Activated T-cell treated with anti-CD3 and anti-CD28 coated beads, Interleukin-2, amount 50 U/mL, for 4 hours (primary cell): ENCODE results near the gene CUL9. TPM values are rescaled to one million over a fixed set of nuclear protein-coding genes. Genes with fewer than 3 reads are reported as not detected.
"Not testable (repeated sequence)": the region's sequence is repeated elsewhere in the genome, so short reads cannot be mapped to it uniquely, and the experiment has no call there.

Experiments used
- ATAC-seq, 2 donors: fragments of 200-7000 bp; cut with Tn5 transposase; one replicate each; pipeline ENCODE4 v1.10.0; 2021
- DNase-seq: peaks from one replicate; pipeline ENCODE4 v3.0.0-alpha.2; 2020
- H3K27me3 Mint-ChIP-seq: one replicate; pipeline ENCODE4 v1.8.0; 2021; ENCODE audit warnings: low read depth, mixed read lengths
- H3K36me3 Mint-ChIP-seq: one replicate; pipeline ENCODE4 v1.8.0; 2022; ENCODE audit warnings: mixed read lengths; ENCODE audit not compliant: insufficient read depth
- H3K4me1 Mint-ChIP-seq: one replicate; pipeline ENCODE4 v1.8.0; 2021; ENCODE audit warnings: low read depth, mixed read lengths
- H3K4me3 Mint-ChIP-seq: one replicate; pipeline ENCODE4 v1.8.0; 2021; ENCODE audit warnings: mild to moderate bottlenecking, moderate library complexity, mixed read lengths
- H3K9me3 Mint-ChIP-seq: one replicate; pipeline ENCODE4 v1.8.0; 2021; ENCODE audit warnings: mixed read lengths
- total RNA-seq, 3 donors: library from RNA; stranded (reverse); gene quantifications; one replicate each; pipeline ENCODE4 v1.2.1, GENCODE V29; 2021

Gene CUL9
- total RNA-seq, result 10 to 100 TPM; 29.5 to 32.3 (median 30.4) TPM

GRCh38 chr6:43181942-43182860, at the start of gene CUL9:
CUL9 (plus strand) TSS chr6:43182196; CDS start chr6:43184311, 2,115 bp downstream.
- Mint-ChIP-seq H3K4me3 (peak within 1 kb of the TSS; percentile 89), H3K4me1 (peaks cover 47% of the 10 kb centered on the region), H3K27me3 (no peaks in the 10 kb centered on the region), H3K36me3 (peaks cover 15% of the 10 kb centered on the region), H3K9me3 (no peaks in the 10 kb centered on the region)
- ATAC-seq (peak; percentile 96), DNase-seq (peak; percentile 68)

DNA sequence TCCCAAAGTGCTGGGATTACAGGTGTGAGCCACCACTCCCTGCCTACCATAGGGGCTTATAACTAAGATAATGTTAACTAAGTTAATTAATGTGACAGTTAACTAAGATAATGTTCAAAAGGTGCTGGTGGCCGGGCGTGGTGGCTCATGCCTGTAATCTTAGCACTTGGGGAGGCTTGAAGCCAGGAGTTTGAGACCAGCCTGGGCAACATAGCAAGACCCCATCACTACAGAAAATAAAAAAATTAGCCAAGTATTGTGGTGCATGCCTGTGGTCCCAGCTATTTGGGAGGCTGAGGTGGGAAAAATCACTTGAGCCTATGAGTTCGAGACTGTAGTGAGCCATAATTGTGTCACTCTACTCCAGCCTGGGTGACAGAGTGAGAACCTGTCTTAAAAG, 43.7 kb upstream of the CUL9 start:
- Mint-ChIP-seq H3K4me3 (no peak overlapping the region), H3K36me3 (no peaks in the 10 kb centered on the region)
- DNase-seq, result no peak

GRCh38 chr6:43139973-43140372, 42.0 kb upstream of the CUL9 start:
- H3K36me3 Mint-ChIP-seq, DNase-seq, H3K9me3 Mint-ChIP-seq, H3K27me3 Mint-ChIP-seq, H3K4me1 Mint-ChIP-seq, H3K4me3 Mint-ChIP-seq, ATAC-seq: not testable (repeated sequence)

More for the DNA sequence above, 43.7 kb upstream of the CUL9 start:
- Mint-ChIP-seq H3K27me3 (no peaks in the 10 kb centered on the region), H3K4me1 (peaks cover 3% of the 10 kb centered on the region), H3K9me3 (no peaks in the 10 kb centered on the region)
- ATAC-seq, result no peak

DNA sequence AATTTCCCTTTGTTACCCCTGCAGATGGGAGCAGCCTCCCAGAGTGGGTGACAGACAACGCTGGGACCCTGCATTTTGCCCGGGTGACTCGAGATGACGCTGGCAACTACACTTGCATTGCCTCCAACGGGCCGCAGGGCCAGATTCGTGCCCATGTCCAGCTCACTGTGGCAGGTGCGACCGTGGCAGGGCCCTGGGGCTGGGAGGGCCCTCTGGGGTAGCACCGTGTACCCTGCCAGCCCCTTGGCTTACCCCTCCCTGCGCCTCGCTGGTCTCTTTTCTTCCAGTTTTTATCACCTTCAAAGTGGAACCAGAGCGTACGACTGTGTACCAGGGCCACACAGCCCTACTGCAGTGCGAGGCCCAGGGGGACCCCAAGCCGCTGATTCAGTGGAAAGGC, 40.4 kb upstream of the CUL9 start:
- Mint-ChIP-seq H3K9me3 (no peaks in the 10 kb centered on the region), H3K4me3 (no peak overlapping the region), H3K4me1 (peaks cover 6% of the 10 kb centered on the region), H3K36me3 (no peaks in the 10 kb centered on the region), H3K27me3 (peaks cover 3% of the 10 kb centered on the region)
- peak in 1 of 2 donors; percentile 16 for ATAC-seq
- no peak for DNase-seq

DNA sequence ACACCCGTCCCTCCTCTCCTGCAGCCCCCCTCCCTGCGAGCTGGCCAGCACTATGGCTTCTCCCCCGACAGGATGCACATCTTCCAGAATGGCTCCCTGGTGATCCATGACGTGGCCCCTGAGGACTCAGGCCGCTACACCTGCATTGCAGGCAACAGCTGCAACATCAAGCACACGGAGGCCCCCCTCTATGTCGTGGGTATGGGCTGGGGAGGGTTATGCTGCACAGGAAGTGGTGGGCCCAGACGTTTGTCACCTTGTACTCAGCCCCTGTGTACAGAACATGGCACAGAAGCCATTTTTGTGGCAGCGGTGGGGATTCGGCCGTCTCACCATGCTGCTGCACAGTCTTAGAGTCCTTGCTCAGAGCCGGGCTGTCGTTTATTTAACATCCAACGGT, 39.9 kb upstream of the CUL9 start:
- no peak overlapping the region for H3K4me3 Mint-ChIP-seq
- no peak for DNase-seq
- H3K9me3 Mint-ChIP-seq, result no peaks in the 10 kb centered on the region
- ATAC-seq, result peak in 1 of 2 donors; percentile 68
- peaks cover 3% of the 10 kb centered on the region for H3K27me3 Mint-ChIP-seq
- H3K36me3 Mint-ChIP-seq, result no peaks in the 10 kb centered on the region
- peaks cover 6% of the 10 kb centered on the region for H3K4me1 Mint-ChIP-seq

DNA sequence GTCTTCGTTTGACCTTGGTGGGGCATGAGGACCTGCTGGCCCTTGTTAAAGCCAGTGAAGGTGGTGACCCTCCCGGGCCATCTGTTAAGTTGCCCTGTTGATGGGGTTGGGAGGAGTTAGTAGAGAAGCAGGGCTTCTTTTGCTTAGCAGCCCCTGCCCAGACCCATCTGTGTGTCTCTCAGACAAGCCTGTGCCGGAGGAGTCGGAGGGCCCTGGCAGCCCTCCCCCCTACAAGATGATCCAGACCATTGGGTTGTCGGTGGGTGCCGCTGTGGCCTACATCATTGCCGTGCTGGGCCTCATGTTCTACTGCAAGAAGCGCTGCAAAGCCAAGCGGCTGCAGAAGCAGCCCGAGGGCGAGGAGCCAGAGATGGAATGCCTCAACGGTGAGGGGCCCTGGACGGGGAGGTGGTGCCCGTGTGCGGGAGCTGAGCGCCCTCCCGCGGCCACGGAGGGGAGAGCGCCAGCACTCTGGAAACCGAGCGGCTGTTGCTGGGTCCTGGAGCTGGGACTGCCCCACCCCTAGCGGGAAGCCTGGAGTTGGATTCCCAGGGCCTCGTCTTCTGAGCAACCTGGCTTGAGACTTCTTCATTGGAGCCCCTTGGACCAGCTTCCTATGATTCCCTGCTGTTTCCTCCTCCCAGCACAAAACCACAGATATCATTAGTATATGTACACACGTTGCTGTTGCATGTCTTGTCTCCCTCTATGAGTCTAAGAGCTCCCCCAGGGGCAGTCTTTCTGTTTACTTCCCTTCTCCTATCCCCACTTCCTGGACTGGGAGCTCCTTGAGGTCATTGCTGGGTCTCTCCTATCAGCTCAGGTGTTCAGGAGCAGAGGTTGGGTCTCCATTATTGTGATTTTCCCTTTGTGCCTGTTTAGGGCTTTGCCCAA, 38.5 kb upstream of the CUL9 start:
- DNase-seq (peak; percentile 66), ATAC-seq (peak; percentile 93 to 99)
- H3K4me1 Mint-ChIP-seq, result peaks cover 6% of the 10 kb centered on the region
- peaks cover 3% of the 10 kb centered on the region for H3K27me3 Mint-ChIP-seq
- H3K9me3 Mint-ChIP-seq, result no peaks in the 10 kb centered on the region
- peak overlapping the region; percentile 16 for H3K4me3 Mint-ChIP-seq
- no peaks in the 10 kb centered on the region for H3K36me3 Mint-ChIP-seq

GRCh38 chr6:43144879-43145278, 37.1 kb upstream of the CUL9 start:
- Mint-ChIP-seq H3K9me3 (no peaks in the 10 kb centered on the region), H3K27me3 (peaks cover 3% of the 10 kb centered on the region), H3K36me3 (no peaks in the 10 kb centered on the region), H3K4me3 (no peak overlapping the region), H3K4me1 (peaks cover 6% of the 10 kb centered on the region)
- ATAC-seq (no peak), DNase-seq (no peak)

GRCh38 chr6:43146261-43146660, 35.7 kb upstream of the CUL9 start:
- DNase-seq, result no peak
- H3K4me3 Mint-ChIP-seq, result no peak overlapping the region
- no peaks in the 10 kb centered on the region for H3K9me3 Mint-ChIP-seq
- H3K4me1 Mint-ChIP-seq, result peaks cover 6% of the 10 kb centered on the region
- peaks cover 3% of the 10 kb centered on the region for H3K27me3 Mint-ChIP-seq
- H3K36me3 Mint-ChIP-seq, result no peaks in the 10 kb centered on the region
- ATAC-seq, result no peak

GRCh38 chr6:43146709-43147688, 35.0 kb upstream of the CUL9 start:
- Mint-ChIP-seq H3K9me3 (no peaks in the 10 kb centered on the region), H3K4me3 (no peak overlapping the region), H3K36me3 (no peaks in the 10 kb centered on the region), H3K27me3 (peaks cover 3% of the 10 kb centered on the region), H3K4me1 (peaks cover 6% of the 10 kb centered on the region)
- ATAC-seq (no peak), DNase-seq (no peak)

DNA sequence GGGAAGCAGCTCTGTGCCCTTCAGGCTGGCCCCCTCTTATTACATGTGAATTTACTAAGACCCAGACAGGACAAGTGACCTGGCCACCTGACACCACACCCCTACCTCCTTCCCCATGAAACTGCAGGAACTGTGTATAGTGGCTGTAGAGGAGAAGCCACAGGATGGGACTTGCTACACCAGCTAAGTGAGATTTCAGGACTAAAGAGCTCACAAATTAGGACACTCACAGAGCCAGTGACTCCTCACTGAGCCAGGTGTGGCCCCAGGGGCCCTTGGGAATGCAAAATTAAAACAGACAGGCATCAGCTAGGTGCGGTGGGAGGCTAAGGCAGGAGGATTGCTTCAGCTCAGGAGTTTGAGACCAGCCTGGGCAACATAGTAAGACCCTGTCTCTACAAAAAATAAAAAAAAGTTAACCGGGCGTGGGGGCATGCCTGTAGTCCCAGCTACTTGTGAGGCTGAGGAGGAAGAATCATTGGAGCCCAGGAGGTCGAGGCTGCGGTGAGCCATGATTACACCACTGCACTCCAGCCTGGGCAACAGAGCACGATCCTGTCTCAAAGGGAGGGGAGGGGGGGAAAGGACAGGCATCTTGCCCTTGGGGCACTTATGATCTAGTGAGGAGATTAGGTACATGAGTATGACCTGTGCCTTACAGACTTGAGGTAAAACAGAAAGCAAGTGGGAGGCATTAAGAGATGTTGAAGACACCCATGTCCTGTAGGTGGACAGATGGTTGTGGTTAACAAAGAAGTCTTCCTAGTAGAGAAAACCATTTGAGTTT, 34.1 kb upstream of the CUL9 start:
- Mint-ChIP-seq H3K9me3 (no peaks in the 10 kb centered on the region), H3K4me1 (peaks cover 3% of the 10 kb centered on the region), H3K36me3 (no peaks in the 10 kb centered on the region), H3K4me3 (no peak overlapping the region), H3K27me3 (peaks cover 3% of the 10 kb centered on the region)
- ATAC-seq (no peak), DNase-seq (no peak)

- ATAC-seq (no peak), DNase-seq (no peak)
- no peak overlapping the region for H3K4me3 Mint-ChIP-seq
- H3K4me1 Mint-ChIP-seq, result no peaks in the 10 kb centered on the region
- H3K9me3 Mint-ChIP-seq, result no peaks in the 10 kb centered on the region
- H3K27me3 Mint-ChIP-seq, result peaks cover 3% of the 10 kb centered on the region
- H3K36me3 Mint-ChIP-seq, result no peaks in the 10 kb centered on the region
Observed at GRCh38 chr6:43149265-43149664, 32.7 kb upstream of the CUL9 start.

GRCh38 chr6:43150051-43150751, 31.8 kb upstream of the CUL9 start:
- DNase-seq, result no peak

More at GRCh38 chr6:43150051-43150751, 31.8 kb upstream of the CUL9 start:
- H3K4me1 Mint-ChIP-seq, result no peaks in the 10 kb centered on the region
- no peaks in the 10 kb centered on the region for H3K36me3 Mint-ChIP-seq
- H3K27me3 Mint-ChIP-seq, result peaks cover 3% of the 10 kb centered on the region
- no peaks in the 10 kb centered on the region for H3K9me3 Mint-ChIP-seq
- no peak for ATAC-seq
- H3K4me3 Mint-ChIP-seq, result no peak overlapping the region
